ENCODE measurements around the gene NAV3. TPM values are rescaled to one million over a fixed set of nuclear protein-coding genes. Genes with fewer than 3 reads are reported as not detected.

NAV3 gene
- total and polyA plus RNA-seq, 10 donors = 0.74 to 111 (median 40.4) TPM

DNA sequence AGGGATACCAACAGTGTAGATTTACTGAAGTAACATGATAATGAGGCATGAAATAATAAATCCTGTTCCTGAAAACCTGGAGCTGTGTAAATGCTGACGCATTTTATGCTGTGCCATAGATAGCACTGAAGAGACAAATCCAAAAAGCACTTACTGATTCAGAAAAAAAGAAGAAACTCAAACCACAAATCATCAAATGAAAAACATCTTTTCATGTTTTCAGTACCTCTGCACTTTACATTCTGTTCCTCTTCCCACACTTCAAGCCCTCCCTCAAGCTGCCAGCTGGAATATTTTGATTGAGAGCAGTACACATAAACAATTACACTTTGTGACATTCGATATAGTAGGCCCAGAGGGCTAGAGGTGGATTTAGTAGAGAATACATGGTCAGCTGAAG lies 362.3 kb downstream of the NAV3 start:
- intact Hi-C loops (cut with DNase I; ENCODE audit: low total_unique reads) = no loop called here
- Histone ChIP-seq H3K27me3 (replicated peaks in 1 of 7) (no peaks in the 10 kb centered on the region), H3K4me3 (no peak overlapping the region), H3K36me3 (peaks cover 0 to 10% (median 0%) of the 10 kb centered on the region in 6 donors), H3K27ac (no peak overlapping the region), H3K9me3 (no peaks in the 10 kb centered on the region), H3K4me1 (no peaks in the 10 kb centered on the region)
- DNase-seq = no peak
- no peak for TF ChIP-seq POLR2A (IDR thresholded peaks at IDR 0.05)
- no peak for TF ChIP-seq POLR2AphosphoS5 (IDR thresholded peaks at IDR 0.05)
- 77 to 84% (median 78%) methylated on average over 2 of the region's 2 CpGs for WGBS, 5 donors

DNA sequence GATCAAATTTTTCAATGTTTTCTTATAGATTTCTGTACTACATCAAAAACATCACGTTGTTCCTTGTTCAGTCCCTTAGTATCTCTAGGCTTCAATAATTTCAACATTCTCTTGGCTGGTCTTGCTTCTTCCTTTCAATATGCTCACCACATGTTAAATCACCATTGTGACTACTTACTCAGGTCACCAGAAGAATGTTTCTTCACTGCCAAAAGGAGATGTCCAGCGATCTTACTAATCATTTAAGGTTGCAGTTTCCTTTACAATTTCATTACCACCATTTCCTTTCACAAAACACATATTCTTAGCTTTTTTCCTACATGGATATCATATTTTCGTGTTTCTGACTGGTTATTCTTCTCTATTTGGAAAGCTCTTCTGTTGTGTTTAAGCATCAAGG lies 363.8 kb downstream of the NAV3 start:
- Histone ChIP-seq H3K27ac (no peak overlapping the region), H3K27me3 (replicated peaks in 1 of 7) (no peaks in the 10 kb centered on the region), H3K4me3 (no peak overlapping the region), H3K9me3 (no peaks in the 10 kb centered on the region), H3K36me3 (peaks cover 0 to 10% (median 0%) of the 10 kb centered on the region in 6 donors), H3K4me1 (no peaks in the 10 kb centered on the region)
- no peak for TF ChIP-seq POLR2A (IDR thresholded peaks at IDR 0.05)
- TF ChIP-seq, protein P1, sequence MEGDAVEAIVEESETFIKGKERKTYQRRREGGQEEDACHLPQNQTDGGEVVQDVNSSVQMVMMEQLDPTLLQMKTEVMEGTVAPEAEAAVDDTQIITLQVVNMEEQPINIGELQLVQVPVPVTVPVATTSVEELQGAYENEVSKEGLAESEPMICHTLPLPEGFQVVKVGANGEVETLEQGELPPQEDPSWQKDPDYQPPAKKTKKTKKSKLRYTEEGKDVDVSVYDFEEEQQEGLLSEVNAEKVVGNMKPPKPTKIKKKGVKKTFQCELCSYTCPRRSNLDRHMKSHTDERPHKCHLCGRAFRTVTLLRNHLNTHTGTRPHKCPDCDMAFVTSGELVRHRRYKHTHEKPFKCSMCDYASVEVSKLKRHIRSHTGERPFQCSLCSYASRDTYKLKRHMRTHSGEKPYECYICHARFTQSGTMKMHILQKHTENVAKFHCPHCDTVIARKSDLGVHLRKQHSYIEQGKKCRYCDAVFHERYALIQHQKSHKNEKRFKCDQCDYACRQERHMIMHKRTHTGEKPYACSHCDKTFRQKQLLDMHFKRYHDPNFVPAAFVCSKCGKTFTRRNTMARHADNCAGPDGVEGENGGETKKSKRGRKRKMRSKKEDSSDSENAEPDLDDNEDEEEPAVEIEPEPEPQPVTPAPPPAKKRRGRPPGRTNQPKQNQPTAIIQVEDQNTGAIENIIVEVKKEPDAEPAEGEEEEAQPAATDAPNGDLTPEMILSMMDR (IDR thresholded peaks at IDR 0.05 in 8 of 11, conservative IDR thresholded peaks at IDR 0.05 in 3 of 11) = no peak
- no peak for TF ChIP-seq POLR2AphosphoS5 (IDR thresholded peaks at IDR 0.05)
- DNase-seq = no peak
- intact Hi-C loops (cut with DNase I; ENCODE audit: low total_unique reads) = no loop called here
- 40 to 70% (median 52%) methylated on average over 3 of the region's 3 CpGs for WGBS, 5 donors

DNA sequence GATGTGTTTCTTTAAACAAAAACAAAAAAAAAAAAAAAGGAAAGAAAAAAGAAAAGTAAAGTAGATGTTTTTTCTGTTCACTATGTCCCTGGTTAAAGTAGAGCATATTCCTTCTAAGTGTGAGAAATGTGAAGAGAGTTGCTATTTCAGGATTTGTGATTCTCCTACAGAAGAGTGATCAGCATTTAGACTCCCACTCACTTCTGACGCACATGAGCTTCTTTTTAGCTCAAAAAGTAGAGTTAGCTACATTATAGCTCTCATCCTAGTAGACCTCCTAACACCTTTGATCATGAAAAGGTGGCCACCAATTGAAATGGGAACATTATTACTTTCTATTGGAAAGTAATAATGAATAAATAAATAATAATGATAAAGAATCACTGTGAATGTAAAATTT lies 368.2 kb downstream of the NAV3 start:
- Histone ChIP-seq H3K9me3 (no peaks in the 10 kb centered on the region), H3K4me1 (no peaks in the 10 kb centered on the region), H3K4me3 (no peak overlapping the region), H3K27me3 (replicated peaks in 1 of 7) (no peaks in the 10 kb centered on the region), H3K36me3 (no peaks in the 10 kb centered on the region), H3K27ac (no peak overlapping the region)
- TF ChIP-seq, protein P1 (IDR thresholded peaks at IDR 0.05 in 8 of 11, conservative IDR thresholded peaks at IDR 0.05 in 3 of 11) = no peak
- TF ChIP-seq POLR2A (IDR thresholded peaks at IDR 0.05) (no peak), POLR2AphosphoS5 (IDR thresholded peaks at IDR 0.05) (no peak)
- no peak for DNase-seq
- intact Hi-C loops (cut with DNase I; ENCODE audit: low total_unique reads) = no loop called here
- WGBS, 5 donors = 72 to 92% (median 78%) methylated on average over 1 of the region's 1 CpG

DNA sequence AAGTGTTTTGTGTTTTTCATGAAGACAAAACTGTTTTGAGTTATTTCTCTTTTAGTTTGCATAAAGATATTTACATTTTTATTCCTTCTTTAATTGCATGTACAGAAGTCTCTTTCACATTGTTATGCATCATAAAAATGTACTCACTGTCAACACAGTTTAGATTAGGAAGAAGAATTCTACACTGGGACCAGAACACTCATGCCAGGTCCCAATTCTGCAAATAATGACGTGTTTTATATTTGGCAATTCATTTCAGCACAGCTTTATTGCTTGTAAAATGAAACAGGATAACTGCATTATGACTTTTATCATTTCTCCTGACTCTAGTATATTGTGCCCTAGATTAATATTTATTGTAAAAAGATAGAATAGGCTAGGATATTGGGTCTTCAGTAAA lies 369.2 kb downstream of the NAV3 start:
- Histone ChIP-seq H3K4me1 (no peaks in the 10 kb centered on the region), H3K27me3 (replicated peaks in 1 of 7) (no peaks in the 10 kb centered on the region), H3K9me3 (no peaks in the 10 kb centered on the region), H3K36me3 (no peaks in the 10 kb centered on the region), H3K27ac (no peak overlapping the region), H3K4me3 (no peak overlapping the region)
- WGBS, 5 donors = 71 to 87% (median 77%) methylated on average over 1 of the region's 1 CpG
- TF ChIP-seq, protein P1 (IDR thresholded peaks at IDR 0.05 in 8 of 11, conservative IDR thresholded peaks at IDR 0.05 in 3 of 11) = no peak
- TF ChIP-seq POLR2AphosphoS5 (IDR thresholded peaks at IDR 0.05) (no peak), POLR2A (IDR thresholded peaks at IDR 0.05) (no peak)
- no peak for DNase-seq
- intact Hi-C loops (cut with DNase I; ENCODE audit: low total_unique reads) = no loop called here

DNA sequence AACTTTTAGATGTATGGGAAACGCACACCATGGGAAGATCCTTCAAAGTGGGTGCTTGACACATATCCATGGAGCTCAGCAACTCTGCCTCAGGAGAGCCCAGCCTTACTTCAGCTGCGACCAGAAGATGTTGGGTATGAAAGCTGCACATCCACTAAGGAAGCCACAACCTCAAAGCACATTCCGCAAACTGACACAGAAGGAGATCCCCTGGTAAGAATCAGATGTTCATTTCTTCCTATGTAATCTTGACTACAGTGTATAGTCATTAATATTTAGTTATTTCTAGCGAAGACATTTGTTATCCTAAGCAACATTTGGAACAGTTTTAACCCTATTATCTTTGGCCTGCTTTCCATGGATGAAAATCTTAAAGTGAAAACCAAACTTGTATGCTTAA lies 374.2 kb downstream of the NAV3 start:
- no peaks in the 10 kb centered on the region for H3K9me3 ChIP-seq
- H3K27ac ChIP-seq = no peak overlapping the region
- H3K36me3 ChIP-seq = no peaks in the 10 kb centered on the region
- intact Hi-C loops (cut with DNase I; ENCODE audit: low total_unique reads) = no loop called here
- H3K27me3 ChIP-seq (replicated peaks in 1 of 7) = no peaks in the 10 kb centered on the region
- WGBS, 5 donors = 55 to 92% (median 78%) methylated on average over 4 of the region's 4 CpGs
- H3K4me1 ChIP-seq = no peaks in the 10 kb centered on the region
- TF ChIP-seq POLR2AphosphoS5 (IDR thresholded peaks at IDR 0.05) (no peak), POLR2A (IDR thresholded peaks at IDR 0.05) (no peak)
- TF ChIP-seq, protein P1 (IDR thresholded peaks at IDR 0.05 in 8 of 11, conservative IDR thresholded peaks at IDR 0.05 in 3 of 11) = no peak
- DNase-seq = no peak
- H3K4me3 ChIP-seq = no peak overlapping the region

Data from spleen (tissue), 11 donors.